ENCODE measurements around the gene HNRNPUL2.
"Not testable (repeated sequence)": the region's sequence is repeated elsewhere in the genome, so short reads cannot be mapped to it uniquely, and the experiment has no call there.

Gene HNRNPUL2

GRCh38 chr11:62678770-62679696 lies 48.2 kb downstream of the HNRNPUL2 start, which contains the start of gene UBXN1:
UBXN1 (minus strand) TSS chr11:62679073; CDS start chr11:62678923, 150 bp downstream.
- ChIA-PET POLR2A (ENCODE audit: low non-redundant PET) (interaction anchor here (0.9 to 1.1 kb wide), 2 partner anchors 30 to 47 kb away, joined by 4 to 6 read pairs; no protein-coding TSS in a partner anchor), CTCF (no interaction called here)
- DNase-seq (ENCODE audit: low spot score) = peak; percentile 79
- peak within 1 kb of the TSS; percentile 88 for H3K27ac ChIP-seq
- no peak for TF ChIP-seq CTCF (conservative IDR thresholded peaks at IDR 0.05; ENCODE audit: low read depth)

DNA sequence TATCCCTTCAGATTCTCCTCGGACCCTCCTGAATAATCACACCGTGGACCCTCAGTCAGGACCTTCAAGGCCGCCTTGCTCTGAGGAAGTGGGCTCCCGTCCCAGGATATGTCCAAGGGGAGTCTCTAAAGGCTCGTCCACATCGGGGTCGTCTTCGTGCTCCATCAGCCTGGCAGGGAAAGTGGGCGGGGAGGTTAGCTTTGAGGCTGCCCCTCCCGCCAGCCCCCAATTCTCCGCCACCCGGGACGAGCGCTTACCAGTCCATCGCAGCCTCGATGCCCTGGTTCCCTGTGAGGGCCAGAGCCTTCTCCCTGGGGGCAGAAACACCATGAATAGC lies 48.9 kb downstream of the HNRNPUL2 start:
- CTCF ChIA-PET = no interaction called here
- DNase-seq (ENCODE audit: low spot score) = no peak
- peak overlapping the region; percentile 88 for H3K27ac ChIP-seq
- POLR2A ChIA-PET (ENCODE audit: low non-redundant PET) = no interaction called here
- TF ChIP-seq CTCF (conservative IDR thresholded peaks at IDR 0.05; ENCODE audit: low read depth) = no peak

- TF ChIP-seq CTCF (conservative IDR thresholded peaks at IDR 0.05; ENCODE audit: low read depth) = no peak
- peak overlapping the region; percentile 88 for H3K27ac ChIP-seq
- no peak for DNase-seq (ENCODE audit: low spot score)
- ChIA-PET CTCF (no interaction called here), POLR2A (ENCODE audit: low non-redundant PET) (interaction anchor here (1.5 kb wide), 1 partner anchor 13 kb away, joined by 4 read pairs; the partner anchor contains the start of genes C11orf98 and CSKMT)
These were observed 49.5 kb downstream of the HNRNPUL2 start for GRCh38 chr11:62677714-62678113.

DNA sequence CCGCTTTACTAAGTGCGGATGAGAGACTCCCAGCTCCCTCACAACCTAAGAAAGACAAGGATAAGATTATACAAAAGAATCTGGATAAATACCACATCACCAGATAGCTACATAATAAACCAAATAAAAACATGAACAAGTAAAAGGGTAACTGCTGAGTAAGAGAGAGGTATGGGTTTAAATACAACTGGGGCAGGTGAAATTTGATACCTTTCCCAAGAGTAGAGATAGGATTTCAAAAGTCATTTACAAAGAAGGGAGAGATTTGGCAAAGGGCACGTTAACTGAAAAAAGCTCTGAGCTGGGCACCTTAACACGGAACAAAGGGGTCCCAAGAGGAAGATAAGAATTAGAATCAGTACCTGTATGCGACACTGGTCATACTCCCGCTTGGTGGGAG lies 50.1 kb downstream of the HNRNPUL2 start:
- H3K27ac ChIP-seq = peak overlapping the region; percentile 88
- DNase-seq (ENCODE audit: low spot score) = no peak
- TF ChIP-seq CTCF (conservative IDR thresholded peaks at IDR 0.05; ENCODE audit: low read depth) = no peak
- POLR2A ChIA-PET (ENCODE audit: low non-redundant PET) = interaction anchor here (0.6 to 1.5 kb wide), 2 partner anchors 12 to 281 kb away, joined by 4 to 6 read pairs; partner anchors contain the start of genes C11orf98 and CSKMT
- CTCF ChIA-PET = interaction anchor here (0.5 to 0.6 kb wide), 2 partner anchors 18 to 21 kb away, joined by 3 to 4 read pairs; no protein-coding TSS in a partner anchor

- ChIA-PET POLR2A (ENCODE audit: low non-redundant PET) (interaction anchor here (0.6 to 1.5 kb wide), 2 partner anchors 12 to 281 kb away, joined by 4 to 6 read pairs; partner anchors contain the start of genes C11orf98 and CSKMT), CTCF (interaction anchor here (0.6 kb wide), 1 partner anchor 18 kb away, joined by 3 read pairs; no protein-coding TSS in a partner anchor)
- H3K27ac ChIP-seq = peak overlapping the region; percentile 61
- no peak for DNase-seq (ENCODE audit: low spot score)
- no peak for TF ChIP-seq CTCF (conservative IDR thresholded peaks at IDR 0.05; ENCODE audit: low read depth)
These were observed 50.6 kb downstream of the HNRNPUL2 start for GRCh38 chr11:62676698-62677097.

GRCh38 chr11:62675415-62675814 lies 51.8 kb downstream of the HNRNPUL2 start:
- CTCF ChIA-PET = interaction anchor here (0.6 kb wide), 1 partner anchor 30 kb away, joined by 3 read pairs; no protein-coding TSS in a partner anchor
- peak overlapping the region; percentile 57 for H3K27ac ChIP-seq
- DNase-seq (ENCODE audit: low spot score); POLR2A ChIA-PET (ENCODE audit: low non-redundant PET): not testable (repeated sequence)

DNA sequence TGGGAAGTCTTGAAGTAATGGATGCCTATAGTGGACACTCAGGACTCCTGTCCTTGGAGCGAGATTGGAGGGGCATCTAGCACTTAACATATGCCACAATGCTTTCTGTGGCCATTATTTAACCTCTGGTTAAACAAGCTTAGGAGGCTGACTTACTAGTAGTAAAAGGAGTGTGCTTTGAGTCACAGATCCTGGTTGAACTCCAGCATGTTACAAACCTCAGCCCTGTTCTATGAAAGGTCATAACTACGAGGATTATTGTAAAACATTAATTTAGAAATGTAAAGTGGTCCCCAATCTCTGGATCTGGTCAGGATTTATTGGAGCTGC lies 54.1 kb downstream of the HNRNPUL2 start:
- ChIA-PET CTCF (interaction anchor here (0.7 to 1.1 kb wide), 3 partner anchors 8 to 80 kb away, joined by 3 to 4 read pairs (median 3); no protein-coding TSS in a partner anchor), POLR2A (ENCODE audit: low non-redundant PET) (no interaction called here)
- TF ChIP-seq CTCF (conservative IDR thresholded peaks at IDR 0.05; ENCODE audit: low read depth) = no peak
- no peak for DNase-seq (ENCODE audit: low spot score)
- peak overlapping the region; percentile 94 for H3K27ac ChIP-seq
